Measurements from ENCODE around the gene MBNL2. TPM values are rescaled to one million over a fixed set of nuclear protein-coding genes. Genes with fewer than 3 reads are reported as not detected.
A peak's percentile ranks its signal among the peaks of the same experiment; 100 is the strongest.

MBNL2 gene
- total and polyA plus RNA-seq, 2 of the 13 experiments (the other 11 are each of a cell fraction or from before 2014, with no cell fraction given): 30.8 to 59.0 TPM

DNA sequence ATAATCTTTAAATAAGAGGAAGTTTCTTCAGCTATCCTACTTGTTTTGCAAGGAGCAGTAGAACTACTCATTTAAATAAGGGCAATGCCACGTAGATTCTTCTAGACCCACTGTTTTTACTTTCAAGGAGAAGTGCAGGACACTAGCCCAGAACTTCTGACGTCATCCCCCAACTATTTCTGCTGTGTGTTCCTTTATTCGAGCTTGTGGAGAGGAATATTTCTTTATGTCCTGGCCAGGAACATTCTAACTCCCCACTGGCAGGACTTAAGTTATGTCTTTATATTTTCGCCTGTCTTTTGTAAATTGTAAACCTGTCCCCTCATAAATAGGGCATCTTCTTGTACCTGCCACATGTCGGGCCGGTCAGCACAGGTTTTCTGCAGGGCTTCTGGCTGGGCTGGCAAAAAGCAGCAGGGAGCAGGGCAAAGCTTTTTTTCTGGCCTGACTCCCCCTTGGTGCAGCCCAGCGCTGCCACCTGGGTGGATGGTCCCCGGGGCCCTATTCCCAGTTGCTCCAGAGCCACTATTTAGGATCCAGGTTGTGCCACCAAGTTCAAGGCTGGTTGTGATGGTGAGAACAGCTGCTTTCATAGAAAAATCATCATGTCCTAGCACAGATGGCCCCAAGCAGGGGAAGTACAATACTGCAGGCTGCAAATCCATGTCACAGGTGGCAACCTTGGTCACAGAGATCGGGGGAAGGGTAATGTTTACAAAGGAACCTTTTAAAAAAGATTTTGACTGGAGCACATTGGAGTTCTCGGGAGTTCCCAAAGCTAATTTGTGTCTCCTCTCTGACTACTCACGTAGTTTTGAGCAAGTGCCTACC is 1.8 kb downstream of the MBNL2 start (continued):
- TF ChIP-seq, protein P1, sequence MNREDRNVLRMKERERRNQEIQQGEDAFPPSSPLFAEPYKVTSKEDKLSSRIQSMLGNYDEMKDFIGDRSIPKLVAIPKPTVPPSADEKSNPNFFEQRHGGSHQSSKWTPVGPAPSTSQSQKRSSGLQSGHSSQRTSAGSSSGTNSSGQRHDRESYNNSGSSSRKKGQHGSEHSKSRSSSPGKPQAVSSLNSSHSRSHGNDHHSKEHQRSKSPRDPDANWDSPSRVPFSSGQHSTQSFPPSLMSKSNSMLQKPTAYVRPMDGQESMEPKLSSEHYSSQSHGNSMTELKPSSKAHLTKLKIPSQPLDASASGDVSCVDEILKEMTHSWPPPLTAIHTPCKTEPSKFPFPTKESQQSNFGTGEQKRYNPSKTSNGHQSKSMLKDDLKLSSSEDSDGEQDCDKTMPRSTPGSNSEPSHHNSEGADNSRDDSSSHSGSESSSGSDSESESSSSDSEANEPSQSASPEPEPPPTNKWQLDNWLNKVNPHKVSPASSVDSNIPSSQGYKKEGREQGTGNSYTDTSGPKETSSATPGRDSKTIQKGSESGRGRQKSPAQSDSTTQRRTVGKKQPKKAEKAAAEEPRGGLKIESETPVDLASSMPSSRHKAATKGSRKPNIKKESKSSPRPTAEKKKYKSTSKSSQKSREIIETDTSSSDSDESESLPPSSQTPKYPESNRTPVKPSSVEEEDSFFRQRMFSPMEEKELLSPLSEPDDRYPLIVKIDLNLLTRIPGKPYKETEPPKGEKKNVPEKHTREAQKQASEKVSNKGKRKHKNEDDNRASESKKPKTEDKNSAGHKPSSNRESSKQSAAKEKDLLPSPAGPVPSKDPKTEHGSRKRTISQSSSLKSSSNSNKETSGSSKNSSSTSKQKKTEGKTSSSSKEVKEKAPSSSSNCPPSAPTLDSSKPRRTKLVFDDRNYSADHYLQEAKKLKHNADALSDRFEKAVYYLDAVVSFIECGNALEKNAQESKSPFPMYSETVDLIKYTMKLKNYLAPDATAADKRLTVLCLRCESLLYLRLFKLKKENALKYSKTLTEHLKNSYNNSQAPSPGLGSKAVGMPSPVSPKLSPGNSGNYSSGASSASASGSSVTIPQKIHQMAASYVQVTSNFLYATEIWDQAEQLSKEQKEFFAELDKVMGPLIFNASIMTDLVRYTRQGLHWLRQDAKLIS (CRISPR knock-in tag; IDR thresholded peaks at IDR 0.05): no peak
- no peak for TF ChIP-seq ZNF792 (CRISPR knock-in tag; IDR thresholded peaks at IDR 0.05)
- TF ChIP-seq ATF7 (IDR thresholded peaks at IDR 0.05): peak; percentile 97
- TF ChIP-seq ATF7 (CRISPR knock-in tag; IDR thresholded peaks at IDR 0.05): peak; percentile 63; the same call in 1 of the 2 replicates
- peak; percentile 28; the same call in 1 of the 2 replicates for TF ChIP-seq JUN (CRISPR knock-in tag; IDR thresholded peaks at IDR 0.05)
- peak; percentile 80 for TF ChIP-seq KAT7 (CRISPR knock-in tag; IDR thresholded peaks at IDR 0.05; ENCODE audit: borderline replicate concordance)
- TF ChIP-seq ZNF614 (CRISPR knock-in tag; IDR thresholded peaks at IDR 0.05; ENCODE audit: borderline replicate concordance): 0 out of 2 replicates have a peak, but pooled peaks have one; percentile 4
- TF ChIP-seq, protein P2, sequence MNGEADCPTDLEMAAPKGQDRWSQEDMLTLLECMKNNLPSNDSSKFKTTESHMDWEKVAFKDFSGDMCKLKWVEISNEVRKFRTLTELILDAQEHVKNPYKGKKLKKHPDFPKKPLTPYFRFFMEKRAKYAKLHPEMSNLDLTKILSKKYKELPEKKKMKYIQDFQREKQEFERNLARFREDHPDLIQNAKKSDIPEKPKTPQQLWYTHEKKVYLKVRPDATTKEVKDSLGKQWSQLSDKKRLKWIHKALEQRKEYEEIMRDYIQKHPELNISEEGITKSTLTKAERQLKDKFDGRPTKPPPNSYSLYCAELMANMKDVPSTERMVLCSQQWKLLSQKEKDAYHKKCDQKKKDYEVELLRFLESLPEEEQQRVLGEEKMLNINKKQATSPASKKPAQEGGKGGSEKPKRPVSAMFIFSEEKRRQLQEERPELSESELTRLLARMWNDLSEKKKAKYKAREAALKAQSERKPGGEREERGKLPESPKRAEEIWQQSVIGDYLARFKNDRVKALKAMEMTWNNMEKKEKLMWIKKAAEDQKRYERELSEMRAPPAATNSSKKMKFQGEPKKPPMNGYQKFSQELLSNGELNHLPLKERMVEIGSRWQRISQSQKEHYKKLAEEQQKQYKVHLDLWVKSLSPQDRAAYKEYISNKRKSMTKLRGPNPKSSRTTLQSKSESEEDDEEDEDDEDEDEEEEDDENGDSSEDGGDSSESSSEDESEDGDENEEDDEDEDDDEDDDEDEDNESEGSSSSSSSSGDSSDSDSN (CRISPR knock-in tag; IDR thresholded peaks at IDR 0.05): peak; percentile 40; the same call in 1 of the 2 replicates
- no peak for TF ChIP-seq LCORL (IDR thresholded peaks at IDR 0.05)
- peak; percentile 48; the same call in 1 of the 2 replicates for TF ChIP-seq LCORL (CRISPR knock-in tag; IDR thresholded peaks at IDR 0.05)
- TF ChIP-seq ZNF761 (CRISPR knock-in tag; conservative IDR thresholded peaks at IDR 0.05): 0 out of 2 replicates have a peak, but pooled peaks have one; percentile 48
- TF ChIP-seq, protein P3, sequence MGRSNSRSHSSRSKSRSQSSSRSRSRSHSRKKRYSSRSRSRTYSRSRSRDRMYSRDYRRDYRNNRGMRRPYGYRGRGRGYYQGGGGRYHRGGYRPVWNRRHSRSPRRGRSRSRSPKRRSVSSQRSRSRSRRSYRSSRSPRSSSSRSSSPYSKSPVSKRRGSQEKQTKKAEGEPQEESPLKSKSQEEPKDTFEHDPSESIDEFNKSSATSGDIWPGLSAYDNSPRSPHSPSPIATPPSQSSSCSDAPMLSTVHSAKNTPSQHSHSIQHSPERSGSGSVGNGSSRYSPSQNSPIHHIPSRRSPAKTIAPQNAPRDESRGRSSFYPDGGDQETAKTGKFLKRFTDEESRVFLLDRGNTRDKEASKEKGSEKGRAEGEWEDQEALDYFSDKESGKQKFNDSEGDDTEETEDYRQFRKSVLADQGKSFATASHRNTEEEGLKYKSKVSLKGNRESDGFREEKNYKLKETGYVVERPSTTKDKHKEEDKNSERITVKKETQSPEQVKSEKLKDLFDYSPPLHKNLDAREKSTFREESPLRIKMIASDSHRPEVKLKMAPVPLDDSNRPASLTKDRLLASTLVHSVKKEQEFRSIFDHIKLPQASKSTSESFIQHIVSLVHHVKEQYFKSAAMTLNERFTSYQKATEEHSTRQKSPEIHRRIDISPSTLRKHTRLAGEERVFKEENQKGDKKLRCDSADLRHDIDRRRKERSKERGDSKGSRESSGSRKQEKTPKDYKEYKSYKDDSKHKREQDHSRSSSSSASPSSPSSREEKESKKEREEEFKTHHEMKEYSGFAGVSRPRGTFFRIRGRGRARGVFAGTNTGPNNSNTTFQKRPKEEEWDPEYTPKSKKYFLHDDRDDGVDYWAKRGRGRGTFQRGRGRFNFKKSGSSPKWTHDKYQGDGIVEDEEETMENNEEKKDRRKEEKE (IDR thresholded peaks at IDR 0.05): no peak
- TF ChIP-seq ZFY (CRISPR knock-in tag; IDR thresholded peaks at IDR 0.05): no peak
- TF ChIP-seq ZNF33A (CRISPR knock-in tag; IDR thresholded peaks at IDR 0.05; ENCODE audit: borderline replicate concordance): 0 out of 2 replicates have a peak, but pooled peaks have one; percentile 15
- no peak for TF ChIP-seq ZNF430 (CRISPR knock-in tag; IDR thresholded peaks at IDR 0.05)
- TF ChIP-seq ELF1 (CRISPR knock-in tag; IDR thresholded peaks at IDR 0.05): no peak
- TF ChIP-seq TOE1 (CRISPR knock-in tag; IDR thresholded peaks at IDR 0.05): no peak
- TF ChIP-seq HDAC1 (CRISPR knock-in tag; IDR thresholded peaks at IDR 0.05): peak; percentile 72
- peak; percentile 72 for TF ChIP-seq BCL6 (CRISPR knock-in tag; IDR thresholded peaks at IDR 0.05)
- TF ChIP-seq ZNF292 (CRISPR knock-in tag; IDR thresholded peaks at IDR 0.05; ENCODE audit: borderline replicate concordance, low read depth): peak; percentile 55; the same call in 1 of the 2 replicates
- TF ChIP-seq SIN3A (IDR thresholded peaks at IDR 0.05; ENCODE audit: borderline replicate concordance, low read depth, low read length): no peak
- peak; percentile 61; the same call in 1 of the 2 replicates for TF ChIP-seq TBX2 (CRISPR knock-in tag; IDR thresholded peaks at IDR 0.05; ENCODE audit: borderline replicate concordance)
